Measurements from ENCODE around the gene NENF. TPM values are rescaled to one million over a fixed set of nuclear protein-coding genes. Genes with fewer than 3 reads are reported as not detected.

The NENF gene
- total RNA-seq, 1 experiment from 2014 or later = 52.7 TPM

DNA sequence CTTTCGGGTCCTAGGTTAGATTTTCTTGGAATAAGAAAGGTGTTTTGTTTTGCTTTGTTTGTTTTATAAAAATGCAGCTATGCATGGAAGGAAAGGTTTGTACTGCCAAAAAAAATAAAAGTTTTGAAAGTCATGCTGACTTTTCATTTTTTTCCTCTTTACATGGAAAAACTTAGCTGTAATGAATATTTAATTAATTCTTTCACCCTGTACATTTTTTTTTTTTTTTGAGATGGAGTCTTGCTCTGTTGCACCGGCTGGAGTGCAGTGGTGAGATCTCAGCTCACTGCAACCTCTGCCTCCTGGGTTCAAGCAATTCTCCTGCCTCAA, 48.7 kb downstream of the NENF start:
- DNase-seq (ENCODE audit: low read depth) = no peak

DNA sequence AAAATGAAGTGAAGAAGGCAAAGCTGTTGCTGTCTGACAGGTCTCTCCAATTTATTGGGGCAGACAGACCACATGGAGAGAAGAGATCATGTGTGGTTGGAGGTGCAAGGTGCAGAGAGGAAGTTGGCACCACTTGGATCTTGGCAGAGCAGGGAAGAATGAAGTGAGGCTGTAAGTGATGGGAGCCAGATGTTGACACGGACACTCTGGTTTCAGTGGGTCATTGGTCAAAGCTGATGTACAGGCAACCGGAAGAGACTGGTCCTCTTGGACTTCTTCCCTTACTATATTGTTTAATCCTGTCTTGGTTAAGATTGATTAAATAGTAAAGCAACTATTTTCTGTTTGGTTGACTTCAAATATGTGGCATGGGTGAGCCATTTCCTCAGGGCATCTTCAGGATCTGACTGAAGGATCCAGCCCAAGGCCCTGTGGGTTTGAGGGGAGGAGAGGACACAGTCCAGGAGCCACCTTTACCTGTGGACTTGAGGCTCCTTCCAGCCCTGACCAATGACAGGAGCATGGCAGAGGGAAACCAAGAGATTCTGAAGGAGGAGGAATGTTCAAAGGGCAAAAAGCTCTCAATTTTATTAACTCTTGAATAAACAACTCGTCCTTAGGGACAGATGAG, 49.4 kb downstream of the NENF start:
- peak; percentile 71 for DNase-seq (ENCODE audit: low read depth)

DNA sequence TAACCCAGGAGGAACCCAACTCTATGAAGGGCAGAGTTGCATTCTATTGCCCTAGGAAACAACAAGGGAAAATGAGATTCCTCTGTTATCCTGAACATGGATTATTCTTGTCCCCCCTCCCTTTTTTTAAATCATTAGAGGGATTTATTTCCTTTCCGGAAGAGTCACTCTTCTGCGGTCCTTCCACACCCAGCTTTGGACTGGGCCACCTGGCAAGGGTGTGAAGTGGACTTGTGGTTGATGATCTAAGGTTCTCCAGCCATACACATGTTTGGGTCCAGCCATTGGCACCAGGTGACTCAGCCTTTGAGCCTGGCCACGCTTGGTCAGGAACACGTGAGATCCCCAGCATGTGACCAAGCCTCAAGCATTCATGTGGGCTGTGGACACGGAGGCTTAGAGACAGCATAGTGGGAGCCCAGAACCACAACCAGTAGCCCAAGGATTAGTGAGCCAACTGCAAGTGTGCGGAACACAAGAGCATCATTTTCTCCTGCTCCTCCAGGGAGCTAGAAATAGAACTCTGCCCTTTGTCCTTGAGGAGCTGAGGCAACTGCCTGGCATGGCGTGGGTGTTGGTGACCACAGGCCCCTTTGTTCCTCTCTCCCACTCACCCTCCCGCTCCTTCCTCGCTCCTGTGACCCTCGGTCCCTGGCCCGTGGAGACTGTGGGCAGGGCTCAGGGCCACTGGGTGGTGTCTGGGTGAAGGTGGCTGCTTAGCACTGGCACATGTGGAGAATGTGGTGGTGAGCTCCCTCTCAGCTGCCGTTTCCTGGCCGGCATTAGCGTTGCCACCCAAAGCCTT, 50.1 kb downstream of the NENF start:
- peak; percentile 94 for DNase-seq (ENCODE audit: low read depth)

DNA sequence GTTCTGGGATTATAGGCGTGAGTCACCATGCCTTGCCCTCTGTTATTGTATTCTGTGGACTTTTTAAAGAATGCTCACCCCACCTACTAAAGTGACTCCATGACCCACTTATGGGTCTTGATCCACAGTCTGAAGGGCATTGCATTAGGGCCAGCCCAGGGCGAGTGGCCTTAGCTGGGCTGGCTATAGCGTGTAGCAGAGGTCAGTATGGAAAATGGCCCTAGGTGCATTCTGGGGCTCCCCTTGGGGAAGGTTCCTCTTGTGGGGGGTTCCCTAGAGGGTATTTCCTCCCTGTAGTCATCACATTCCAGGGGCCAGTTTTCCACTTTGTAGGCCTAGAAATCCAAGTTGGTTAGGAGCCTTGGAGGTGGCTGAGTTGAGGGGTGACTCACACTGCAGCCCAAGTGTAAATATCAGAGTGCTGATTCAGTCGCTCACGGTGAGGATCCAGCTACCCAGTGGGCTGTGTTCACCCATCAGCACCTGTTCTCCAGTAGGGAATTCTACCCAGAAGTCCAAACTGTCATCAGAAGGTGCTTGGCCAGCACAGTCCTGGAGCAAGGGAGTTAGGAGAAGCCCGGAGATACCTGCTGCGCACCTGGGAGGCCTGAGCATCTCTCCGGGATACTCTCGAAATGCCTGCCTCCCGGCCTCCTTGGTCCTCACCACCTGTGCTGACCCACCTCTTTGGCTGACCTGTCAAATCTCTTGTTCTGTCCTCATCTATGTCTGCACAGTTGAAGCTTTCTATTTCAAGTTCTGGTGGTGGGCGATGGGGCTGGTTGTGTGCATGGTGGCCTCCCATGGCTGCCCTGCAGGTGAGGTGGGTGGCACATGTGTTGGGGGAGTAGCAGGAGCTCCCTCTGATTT, 52.2 kb downstream of the NENF start:
- DNase-seq (ENCODE audit: low read depth) = peak; percentile 87

DNA sequence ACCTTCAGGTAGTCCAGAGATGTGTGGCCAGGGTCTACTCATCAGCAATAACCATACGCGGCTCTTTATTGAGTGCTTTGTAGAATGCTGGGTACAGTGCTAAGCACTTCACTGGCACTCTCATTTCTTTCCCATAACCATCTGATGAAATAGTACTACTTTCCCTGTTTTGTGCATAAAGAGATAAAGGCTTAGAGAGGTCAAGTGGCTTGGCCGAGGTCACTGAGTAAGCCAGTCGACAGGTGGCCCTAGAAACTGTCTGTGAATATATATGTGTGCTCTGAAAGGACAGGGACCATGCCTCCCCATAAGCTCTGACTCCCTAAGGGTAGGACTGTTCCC, 52.8 kb downstream of the NENF start:
- no peak for DNase-seq (ENCODE audit: low read depth)

DNA sequence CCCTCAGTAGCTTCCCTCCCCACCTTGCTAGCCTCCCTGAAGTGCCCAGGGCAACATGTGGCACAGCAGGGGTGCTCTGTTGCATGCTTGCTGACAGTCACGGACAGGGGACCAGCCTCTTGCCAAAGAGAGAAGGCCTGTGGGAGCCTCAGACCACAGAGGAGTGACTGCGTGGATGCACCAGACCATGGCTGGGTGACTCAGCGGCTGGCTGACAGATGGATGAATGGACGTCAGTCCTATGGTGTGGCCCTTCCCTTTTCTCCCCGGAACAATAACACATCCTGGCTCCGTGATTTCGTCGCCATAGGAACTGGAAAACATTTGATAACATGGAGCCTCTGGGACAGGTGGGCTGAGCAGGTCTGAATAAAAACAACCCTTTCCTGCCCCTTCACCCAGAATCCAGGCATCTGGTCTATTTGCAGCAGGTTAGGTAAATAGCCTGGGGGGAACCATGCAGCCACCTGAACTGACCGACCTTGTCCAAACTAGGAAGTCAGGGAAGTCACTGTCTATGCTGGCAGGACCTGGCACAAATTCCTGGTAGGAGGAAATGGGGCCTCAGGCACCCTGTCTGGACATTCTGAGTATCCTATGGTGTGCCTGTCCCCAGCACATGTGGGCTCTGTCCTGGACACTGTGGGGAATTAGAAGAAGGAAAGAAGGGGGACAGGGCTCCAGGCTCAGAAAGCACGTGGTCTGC, 53.3 kb downstream of the NENF start:
- peak; percentile 97 for DNase-seq (ENCODE audit: low read depth)

- no peak for DNase-seq (ENCODE audit: low read depth)
Measured at GRCh38 chr1:212486619-212486975, 53.9 kb downstream of the NENF start.

GRCh38 chr1:212487286-212487685, 54.6 kb downstream of the NENF start:
- no peak for DNase-seq (ENCODE audit: low read depth)

GRCh38 chr1:212487774-212488435, 55.2 kb downstream of the NENF start:
- no peak for DNase-seq (ENCODE audit: low read depth)

DNA sequence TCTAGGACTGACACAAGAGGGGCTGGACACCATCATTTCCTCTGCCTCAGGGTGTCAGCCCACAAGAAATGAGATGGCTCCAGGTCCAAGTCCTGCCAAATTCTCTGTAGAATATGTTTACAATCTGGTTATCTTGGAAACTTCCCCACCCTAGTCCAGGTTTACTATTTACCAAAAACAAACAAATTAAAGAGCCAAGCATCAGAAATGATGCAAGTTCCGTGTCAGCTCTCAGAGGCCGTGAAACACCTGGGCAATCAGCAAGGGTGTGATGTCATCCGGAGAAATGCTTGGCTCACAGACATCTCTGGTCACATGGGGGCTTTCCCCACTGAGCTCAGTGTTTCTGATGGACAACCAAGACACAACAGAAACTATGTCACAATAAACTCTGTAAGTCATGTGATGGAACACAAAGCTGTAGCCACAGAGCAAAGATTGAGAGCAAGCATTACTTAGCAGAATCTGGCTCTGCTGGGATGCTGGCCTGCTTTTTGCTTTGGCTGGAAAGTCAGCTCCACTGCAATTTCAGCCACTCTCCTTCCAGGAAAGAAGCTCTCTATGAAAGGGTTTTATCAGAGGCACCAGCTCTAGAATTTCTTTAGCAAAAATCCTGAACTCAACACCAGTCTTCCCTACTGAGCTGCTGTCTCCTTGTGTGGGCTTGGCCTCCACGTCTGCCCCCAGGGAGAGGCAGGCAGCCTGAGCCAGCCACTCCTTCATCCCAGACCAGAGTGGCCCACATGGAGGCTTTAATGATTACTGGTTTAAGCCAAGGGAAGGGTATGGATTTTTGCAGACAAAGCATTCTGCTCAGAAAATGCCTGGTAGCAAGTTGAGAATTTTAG, 55.9 kb downstream of the NENF start:
- DNase-seq (ENCODE audit: low read depth) = peak; percentile 57

DNA sequence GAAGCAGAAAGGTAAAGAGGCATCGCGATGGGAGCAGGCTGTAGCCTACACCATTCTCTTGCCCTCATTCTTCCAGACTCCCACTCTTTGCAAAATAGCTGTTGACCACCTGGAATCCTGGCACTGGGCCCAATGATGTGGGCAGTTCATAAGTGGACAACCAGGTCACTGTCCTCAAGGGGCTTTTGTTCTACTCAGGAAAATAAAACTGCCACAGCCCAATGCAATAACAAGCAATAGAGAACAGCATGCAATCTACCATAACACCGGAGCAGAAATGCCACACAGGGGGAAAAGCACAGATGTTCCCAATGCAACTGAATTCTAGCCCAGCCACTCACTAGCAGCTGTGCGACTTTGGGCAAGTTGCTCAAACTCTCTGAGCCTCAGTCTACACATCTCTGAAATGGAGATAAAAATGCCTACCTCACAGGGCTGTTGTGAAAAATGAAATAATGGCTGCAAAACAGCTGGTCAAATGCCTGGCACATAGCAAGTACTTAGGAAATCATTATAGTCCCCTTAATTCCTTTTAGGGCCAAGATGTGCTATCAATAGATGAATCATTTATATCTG, 56.7 kb downstream of the NENF start:
- DNase-seq (ENCODE audit: low read depth) = no peak

DNA sequence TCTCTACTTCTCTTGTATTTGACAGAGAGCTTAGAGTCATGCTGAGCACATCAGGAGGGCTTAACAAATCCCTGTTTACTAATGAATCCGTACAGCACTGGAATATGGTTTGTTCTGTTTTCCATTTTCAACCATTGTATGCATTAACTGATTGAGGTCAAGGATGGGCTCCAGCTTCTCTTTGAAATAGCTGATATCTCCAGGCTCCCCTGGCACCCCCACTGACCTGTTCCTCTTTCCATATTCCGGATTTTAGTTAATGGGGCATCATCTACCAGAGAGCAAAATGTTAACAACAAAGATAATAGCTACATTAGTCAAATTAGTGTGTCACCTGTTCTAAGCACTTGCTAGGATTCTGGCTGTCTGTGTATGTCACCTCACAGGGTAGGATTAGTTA, 57.6 kb downstream of the NENF start:
- DNase-seq (ENCODE audit: low read depth) = no peak

DNA sequence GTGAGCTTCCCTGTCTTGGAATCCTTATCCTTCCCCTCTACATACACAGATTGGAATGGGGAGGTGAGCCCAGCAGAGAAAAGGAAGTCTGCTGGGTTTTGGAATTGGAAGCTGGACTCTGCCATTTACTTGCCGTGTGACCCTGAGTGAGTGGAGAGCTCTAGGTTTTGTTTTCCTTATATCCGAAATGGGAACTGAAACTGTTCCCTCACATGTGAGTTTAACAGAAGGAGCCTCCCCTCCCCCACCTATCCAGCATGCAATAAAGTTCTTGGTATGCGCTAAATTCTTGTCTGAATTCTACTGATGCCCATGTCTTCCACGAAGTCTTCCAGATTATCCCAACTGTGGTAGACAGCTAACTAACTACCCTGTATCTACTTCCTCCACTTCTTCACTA, 58.7 kb downstream of the NENF start:
- DNase-seq (ENCODE audit: low read depth) = no peak

Other genes with a start within 250 kb of the NENF start
- 25.0 and 30.4 TPM in 2 replicates for gene PPP2R5A, start 147.5 kb upstream of the NENF start, total RNA-seq (2014; rRNA removed; shearing (Covaris generic))
- 8.1 and 10.0 TPM in 2 replicates for gene PACC1, start 18.0 kb upstream of the NENF start, total RNA-seq (2014; rRNA removed; shearing (Covaris generic))
- gene ATF3, start 175.8 kb downstream of the NENF start, total RNA-seq (2014; rRNA removed; shearing (Covaris generic)) = 1.2 and 1.4 TPM in 2 replicates